Measurements from ENCODE around the gene SMAD4.
A peak's percentile ranks its signal among the peaks of the same experiment; 100 is the strongest.
"Not testable (repeated sequence)": the region's sequence is repeated elsewhere in the genome, so short reads cannot be mapped to it uniquely, and the experiment has no call there.

The SMAD4 gene

DNA sequence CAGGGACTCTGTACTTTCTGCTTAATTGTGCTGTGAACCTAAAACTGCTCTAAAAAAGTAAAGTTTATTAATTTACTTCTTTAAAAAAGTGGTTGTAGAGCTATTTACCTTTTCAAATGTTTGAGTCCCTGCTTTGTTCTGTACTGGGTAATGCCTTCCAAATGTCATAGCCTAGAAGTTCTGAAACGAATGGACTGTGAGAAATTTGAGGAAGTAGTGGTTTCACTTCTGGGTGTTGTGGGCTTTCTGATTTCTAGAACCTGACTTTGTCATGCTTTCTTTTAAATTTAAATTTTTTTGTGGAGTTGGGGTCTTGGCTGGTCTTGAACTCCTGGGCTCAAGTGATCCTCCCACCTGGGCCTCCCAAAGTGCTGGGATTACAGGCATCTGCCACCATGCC is 44.6 kb downstream of the SMAD4 start:
- peak; percentile 6 to 14 for DNase-seq

DNA sequence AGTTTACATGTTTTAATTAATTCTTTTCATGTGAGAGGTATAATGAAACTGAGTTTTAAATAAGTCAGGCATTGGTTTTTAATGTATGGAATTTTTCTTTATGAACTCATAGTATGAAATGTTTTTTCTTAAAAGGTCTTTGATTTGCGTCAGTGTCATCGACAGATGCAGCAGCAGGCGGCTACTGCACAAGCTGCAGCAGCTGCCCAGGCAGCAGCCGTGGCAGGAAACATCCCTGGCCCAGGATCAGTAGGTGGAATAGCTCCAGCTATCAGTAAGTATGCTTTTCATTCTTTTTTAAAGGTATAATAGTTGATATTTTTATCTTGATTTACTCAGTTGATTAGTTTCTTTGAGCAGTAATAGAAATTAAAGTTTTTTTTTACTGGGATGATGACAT is 46.5 kb downstream of the SMAD4 start:
- no peak for DNase-seq

DNA sequence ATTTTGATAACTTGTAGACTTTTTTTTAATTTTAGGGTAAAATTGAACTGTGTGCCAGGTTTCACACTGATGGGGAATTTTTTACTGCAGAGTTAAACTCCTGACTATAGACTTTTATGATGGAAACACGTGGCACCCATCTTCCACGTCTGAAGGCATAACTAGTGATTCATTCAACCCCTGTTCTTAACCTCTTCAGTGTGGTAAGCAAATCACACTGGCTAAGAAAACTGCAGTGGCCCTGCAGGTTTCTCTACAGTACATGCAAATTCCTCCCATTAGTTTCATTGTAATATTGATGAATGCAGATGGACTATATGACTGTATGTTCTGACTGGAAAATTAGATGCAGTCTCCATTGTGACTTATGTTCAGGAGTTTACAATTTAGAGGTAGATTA is 47.2 kb downstream of the SMAD4 start:
- DNase-seq = no peak

DNA sequence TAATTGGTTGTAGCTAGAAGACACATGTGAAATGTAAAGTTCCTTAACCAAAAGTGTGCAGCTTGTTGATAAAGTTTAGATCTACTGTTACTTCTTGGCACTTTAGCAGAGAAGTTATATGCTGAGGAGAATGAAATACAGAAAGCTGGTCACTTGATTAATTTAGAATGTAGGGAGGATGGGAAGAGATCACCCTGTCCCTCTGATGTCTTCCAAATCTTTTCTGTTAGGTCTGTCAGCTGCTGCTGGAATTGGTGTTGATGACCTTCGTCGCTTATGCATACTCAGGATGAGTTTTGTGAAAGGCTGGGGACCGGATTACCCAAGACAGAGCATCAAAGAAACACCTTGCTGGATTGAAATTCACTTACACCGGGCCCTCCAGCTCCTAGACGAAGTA is 48.0 kb downstream of the SMAD4 start:
- no peak for DNase-seq

DNA sequence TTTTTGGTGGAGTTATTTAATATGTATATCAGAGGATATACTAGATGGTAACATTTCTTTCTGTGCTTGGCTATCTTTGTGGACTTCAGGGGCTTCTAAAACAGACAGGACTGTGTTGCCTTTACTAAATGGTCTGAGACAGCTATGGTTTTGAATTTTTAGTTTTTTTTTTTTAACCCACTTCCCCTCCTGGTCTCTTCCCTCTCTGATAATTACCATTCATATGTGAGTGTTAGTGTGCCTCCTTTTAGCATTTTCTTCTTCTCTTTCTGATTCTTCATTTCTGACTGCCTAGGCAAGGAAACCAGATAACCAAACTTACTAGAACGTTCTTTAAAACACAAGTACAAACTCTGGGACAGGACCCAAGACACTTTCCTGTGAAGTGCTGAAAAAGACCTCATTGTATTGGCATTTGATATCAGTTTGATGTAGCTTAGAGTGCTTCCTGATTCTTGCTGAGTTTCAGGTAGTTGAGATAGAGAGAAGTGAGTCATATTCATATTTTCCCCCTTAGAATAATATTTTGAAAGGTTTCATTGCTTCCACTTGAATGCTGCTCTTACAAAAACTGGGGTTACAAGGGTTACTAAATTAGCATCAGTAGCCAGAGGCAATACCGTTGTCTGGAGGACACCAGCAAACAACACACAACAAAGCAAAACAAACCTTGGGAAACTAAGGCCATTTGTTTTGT is 52.7 kb downstream of the SMAD4 start:
- no peak for DNase-seq

DNA sequence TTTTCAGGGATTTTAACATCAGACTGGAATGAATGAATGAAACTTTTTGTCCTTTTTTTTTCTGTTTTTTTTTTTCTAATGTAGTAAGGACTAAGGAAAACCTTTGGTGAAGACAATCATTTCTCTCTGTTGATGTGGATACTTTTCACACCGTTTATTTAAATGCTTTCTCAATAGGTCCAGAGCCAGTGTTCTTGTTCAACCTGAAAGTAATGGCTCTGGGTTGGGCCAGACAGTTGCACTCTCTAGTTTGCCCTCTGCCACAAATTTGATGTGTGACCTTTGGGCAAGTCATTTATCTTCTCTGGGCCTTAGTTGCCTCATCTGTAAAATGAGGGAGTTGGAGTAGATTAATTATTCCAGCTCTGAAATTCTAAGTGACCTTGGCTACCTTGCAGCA is 53.4 kb downstream of the SMAD4 start:
- no peak for DNase-seq

DNA sequence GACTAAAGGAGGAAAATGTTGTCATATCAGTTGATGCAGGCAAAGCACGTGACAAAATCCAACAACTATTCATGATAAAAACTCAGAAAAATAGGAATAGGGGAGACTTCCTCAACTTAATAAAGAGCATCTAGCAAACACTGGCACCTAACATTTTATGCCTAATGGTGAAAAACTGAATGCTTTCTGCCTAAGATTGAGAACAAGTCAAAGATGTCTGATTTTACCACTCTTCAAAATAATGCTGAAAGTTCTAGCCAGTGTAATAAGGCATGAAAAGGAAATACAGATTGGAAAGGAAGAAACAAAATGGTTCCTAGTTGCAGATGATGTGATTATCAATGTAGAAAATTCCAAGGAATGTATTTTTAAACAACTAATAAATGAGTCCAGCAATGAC is 58.4 kb downstream of the SMAD4 start:
- DNase-seq = no peak

DNA sequence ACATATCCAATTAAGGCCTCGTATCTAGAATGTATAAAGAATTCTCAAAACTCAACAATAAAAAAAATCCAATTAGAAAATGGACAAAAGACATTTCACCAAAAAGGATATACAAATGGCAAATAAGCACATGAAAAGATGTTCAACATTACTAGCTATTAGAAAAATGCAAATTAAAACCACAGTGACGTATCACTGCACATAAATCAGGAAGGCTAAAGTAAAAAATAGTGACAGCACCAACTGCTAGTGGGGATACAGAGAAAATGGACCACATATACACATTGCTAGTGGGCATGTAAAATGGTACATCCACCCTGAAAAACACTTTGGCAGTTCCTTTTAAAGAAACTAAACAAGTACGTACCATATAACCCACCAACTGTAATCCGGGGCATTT is 59.7 kb downstream of the SMAD4 start:
- no peak for DNase-seq

DNA sequence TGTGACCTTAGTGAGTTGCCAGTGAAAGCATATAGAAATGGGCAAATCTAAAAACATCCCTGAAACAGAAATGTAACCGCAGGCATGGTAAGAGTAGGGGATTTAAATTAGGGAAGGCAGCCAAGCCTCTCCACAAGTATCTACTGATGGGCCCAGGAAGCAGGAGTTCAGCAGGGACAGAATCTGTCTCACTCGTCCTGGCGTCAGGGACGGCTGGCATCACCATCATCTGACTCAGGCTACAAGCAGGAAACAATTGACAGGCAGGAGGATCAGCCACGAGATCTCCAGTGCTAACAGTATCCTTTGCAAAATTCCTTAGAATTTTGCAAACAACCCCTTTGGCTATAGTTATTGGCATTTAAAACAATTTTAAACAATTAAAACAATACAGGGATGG is 61.3 kb downstream of the SMAD4 start:
- DNase-seq = no peak

DNA sequence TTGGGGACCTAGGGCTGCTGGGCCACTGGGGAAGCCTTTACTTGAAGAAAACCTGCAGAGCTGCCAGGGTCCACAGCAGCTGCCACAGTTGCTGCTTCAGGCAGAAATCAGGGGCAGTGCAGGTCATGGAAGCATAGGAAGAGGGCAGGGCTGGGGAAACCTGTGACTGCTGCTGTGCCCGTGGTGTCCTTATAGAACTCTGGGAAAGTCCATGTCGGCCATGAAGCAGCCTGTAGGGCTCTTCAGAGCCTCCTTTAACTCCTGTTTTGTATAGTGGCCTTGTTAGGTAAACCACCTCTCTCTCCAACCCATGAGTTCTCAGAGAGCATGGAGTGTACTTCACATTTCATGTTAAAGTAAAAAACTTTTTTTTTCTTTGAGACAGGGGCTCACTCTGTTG is 62.1 kb downstream of the SMAD4 start:
- no peak for DNase-seq

DNA sequence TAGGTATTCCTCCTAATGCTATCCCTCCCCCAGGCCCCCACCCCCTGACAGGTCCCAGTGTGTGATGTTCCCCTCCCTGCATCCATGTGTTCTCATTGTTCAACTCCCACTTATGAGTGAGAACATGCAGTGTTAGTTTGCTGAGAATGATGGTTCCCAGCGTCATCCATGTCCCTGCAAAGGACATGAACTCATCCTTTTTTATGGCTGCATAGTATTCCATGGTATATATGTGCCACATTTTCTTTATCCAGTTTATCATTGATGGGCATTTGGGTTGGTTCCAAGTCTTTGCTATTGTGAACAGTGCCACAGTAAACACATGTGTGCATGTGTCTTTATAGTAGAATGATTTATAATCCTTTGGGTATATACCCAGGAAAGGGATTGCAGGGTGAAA is 63.0 kb downstream of the SMAD4 start:
- DNase-seq = not testable (repeated sequence)

DNA sequence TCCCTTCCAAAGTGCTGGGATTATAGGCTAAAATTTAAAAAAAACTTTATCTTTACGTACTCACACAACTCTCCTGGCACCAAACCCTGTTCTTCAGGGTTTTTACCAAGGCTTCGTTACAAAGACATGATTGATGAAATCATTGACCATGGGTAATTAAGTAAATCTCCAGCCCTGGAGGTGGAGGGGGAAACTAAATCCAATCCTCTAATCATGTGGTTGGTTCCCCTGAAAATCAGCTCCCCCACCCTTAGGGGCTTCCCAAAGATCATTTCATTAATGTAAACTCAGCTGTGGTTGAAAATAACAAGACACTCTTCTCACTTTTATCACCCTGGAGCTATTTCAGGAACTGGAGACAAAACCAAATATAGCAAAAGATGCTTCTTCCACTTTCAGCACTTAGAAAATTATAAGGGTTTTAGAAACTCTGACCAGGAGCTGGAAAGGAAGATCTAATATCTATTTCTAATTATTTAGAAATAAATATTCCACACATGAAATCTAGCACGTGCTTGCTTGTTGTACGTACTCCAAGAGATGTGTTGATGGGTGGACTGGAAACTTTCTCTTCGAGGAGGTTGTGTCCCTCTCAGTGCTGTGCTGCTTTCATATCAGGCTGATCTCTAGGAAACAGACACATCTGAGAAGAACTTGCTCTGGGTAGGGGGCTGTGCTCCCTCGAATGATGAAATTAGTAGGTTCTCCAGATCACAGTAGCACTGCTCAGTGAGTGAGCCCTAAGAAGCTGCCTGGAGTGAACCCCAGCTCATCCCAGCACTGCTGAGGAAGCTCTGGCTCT is 67.2 kb downstream of the SMAD4 start:
- no peak for DNase-seq

DNA sequence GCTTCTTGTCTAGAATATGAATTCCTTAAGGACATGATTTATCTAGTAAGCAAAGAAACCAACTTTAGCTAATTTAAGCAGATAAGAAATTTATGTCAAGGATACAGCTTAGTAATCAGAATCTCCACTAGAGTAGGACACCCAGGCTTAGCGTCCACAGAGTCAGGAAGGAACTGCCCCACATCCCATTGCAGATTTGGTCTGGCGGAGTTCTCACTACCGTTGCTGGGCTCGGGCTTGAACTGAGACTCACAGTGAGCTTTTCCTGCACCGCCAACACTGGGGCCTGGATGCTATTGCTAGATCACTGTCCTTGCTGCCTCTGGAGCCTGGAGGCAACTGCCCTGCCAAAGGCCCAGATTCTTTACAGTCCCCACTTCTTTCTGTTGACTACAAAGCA is 68.1 kb downstream of the SMAD4 start:
- DNase-seq = no peak

DNA sequence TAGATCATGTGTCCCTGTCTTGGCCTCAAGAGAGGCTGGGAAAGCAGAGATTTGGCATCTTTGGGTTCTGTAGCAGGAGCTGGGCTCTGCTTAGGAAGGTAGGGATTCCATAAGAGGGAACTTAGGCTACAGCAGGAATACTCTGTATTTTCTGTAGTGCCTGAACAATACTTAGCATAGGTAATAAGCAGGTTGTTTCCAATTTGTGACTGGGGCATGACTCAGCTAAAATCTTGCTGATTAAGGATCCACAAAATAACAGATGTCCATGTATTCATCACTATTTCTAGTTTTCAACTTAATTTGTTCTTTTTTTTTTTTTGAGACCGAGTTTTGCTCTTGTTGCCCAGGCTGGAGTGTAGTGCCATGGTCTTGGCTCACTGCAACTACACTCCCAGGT is 68.5 kb downstream of the SMAD4 start:
- DNase-seq = no peak

DNA sequence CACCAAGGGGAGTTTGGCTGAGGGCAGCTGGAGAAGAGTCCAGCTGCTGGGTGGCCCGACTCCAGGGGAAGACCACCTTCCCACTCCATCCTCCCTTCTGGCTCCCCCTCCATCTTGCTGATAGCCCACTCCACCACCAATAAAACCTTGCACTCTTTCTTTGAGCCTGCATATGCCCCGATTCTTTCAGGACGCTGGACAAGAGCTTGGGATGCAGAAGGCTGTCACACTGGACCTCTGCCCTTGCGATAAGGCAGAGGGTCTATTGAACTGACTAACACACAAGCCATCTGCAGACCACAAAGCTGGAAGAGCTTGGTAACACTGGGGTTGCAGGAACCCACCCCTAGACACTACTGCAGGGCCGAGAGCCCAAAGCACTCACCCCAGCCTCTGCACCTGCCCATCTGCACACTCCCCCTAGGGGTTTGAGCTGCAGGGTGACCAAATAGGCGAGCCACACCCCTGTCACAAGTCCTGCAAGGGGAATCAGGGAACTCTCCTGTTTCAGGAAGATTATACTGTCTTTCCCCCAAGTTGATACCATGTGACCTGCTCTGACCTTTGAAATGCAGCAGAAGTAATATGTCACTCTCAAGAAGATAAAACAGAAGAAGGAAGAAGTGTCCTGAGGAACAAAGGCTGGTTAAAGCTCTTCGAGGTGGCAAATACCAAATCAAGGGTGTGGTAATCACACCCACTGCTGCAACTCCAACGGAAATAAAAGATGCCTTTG is 70.5 kb downstream of the SMAD4 start:
- no peak for DNase-seq

DNA sequence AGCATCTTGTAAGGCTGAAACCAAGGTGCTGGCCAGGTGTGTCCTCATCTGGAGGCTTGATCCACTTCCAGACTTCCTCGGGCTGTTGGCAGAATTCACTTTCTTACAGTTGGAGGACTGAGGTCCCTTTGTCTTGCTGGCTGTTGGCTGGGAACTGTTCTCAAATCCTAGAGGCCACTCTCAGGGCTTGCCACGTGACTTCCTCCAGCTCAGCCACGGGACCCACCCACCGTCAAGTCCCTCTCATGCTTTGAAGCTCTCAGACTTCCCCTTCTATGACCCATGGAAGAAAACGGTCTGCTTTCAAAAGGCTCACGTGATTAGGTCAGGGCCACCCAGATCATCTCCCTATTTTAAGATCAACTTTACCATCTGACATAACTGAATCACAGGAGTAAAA is 77.1 kb downstream of the SMAD4 start:
- no peak for DNase-seq

DNA sequence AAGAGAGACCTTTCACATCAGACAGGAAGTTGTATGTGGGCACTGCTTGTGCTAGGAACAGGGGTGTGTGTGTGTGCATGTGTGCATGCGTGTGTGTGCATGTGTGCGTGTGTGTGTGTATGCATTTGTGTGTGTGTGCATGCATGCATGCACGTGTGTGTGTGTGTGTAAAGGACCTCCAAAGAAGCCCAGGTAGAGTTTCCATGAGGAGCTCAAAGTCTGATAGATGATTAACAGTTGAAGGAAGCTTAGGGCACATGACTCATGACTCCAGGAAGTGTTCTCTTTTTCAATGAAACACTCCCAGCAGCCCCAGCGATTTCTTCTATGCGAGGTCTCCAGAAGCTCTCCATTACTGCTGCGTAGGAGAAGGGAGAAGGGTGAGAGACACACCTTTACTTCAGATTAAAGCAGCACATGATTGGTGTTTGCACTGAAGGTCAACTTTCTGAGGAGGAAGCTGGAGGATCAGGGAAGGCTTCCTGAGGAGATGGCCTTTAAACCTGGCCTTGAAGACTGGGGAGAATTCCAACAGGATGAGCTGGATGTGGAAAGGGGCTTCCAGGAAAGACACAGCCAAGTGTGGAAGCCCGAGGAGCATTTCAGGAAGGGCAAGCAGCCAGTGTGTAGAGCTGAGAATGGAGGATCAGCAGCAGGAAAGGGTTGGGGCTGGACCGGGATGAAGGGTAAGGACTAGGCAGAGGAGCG is 77.7 kb downstream of the SMAD4 start:
- no peak for DNase-seq

DNA sequence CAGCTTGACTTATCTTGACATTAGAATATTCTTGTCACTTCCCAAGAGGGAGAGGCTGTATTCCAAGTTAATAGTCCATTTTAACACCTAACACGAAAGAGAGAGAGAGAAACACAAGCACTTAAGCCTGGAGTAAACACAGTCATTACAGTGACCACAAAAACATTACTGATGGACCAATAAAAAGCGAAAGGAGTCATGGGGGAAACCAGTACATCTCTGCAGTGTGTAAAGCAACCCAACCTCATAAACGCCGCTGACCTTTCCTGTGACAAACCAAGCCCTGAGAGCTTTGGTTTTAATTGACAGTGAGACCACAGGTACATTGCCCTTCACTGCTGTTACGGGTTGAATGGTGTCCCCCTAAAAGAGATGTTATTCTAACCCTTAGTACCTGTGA is 78.3 kb downstream of the SMAD4 start:
- DNase-seq = no peak

DNA sequence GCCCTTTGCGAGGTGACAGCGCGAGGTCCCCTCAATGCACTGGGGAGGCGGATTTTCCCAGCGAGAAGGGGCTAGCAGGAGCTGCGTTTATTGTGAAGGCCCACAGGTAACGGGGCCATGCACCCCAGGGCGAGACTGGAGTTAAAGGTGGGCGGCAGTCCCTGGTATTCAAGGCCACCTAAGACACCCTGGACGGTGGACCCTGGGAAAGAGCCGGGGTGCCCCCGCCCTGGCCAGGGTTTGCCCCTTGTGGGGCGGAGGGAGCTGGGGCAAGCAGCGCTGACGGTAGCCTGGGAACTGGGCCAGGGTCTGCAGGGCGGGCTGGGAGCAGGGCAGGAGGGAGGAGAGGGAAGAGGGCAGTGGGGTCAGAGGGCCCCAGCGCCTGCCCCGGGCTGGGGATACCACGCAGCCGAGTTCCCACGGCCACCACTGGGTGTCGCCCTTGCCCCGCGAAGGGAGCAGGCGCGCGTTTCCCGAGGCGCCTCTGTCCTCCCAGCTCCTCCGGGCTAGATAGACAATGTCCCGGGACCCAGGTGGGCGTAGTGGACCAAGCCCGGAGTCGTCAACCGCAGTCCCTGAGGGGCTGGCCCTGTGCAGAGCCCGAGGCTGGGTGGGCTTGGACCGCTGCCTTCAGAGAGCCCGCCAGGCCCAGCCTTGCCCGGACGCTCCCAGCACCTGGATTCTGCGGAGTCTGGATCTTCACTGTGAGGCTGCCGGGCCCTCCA is 80.2 kb downstream of the SMAD4 start:
- peak in 1 of 2 experiments; percentile 14 for DNase-seq

DNA sequence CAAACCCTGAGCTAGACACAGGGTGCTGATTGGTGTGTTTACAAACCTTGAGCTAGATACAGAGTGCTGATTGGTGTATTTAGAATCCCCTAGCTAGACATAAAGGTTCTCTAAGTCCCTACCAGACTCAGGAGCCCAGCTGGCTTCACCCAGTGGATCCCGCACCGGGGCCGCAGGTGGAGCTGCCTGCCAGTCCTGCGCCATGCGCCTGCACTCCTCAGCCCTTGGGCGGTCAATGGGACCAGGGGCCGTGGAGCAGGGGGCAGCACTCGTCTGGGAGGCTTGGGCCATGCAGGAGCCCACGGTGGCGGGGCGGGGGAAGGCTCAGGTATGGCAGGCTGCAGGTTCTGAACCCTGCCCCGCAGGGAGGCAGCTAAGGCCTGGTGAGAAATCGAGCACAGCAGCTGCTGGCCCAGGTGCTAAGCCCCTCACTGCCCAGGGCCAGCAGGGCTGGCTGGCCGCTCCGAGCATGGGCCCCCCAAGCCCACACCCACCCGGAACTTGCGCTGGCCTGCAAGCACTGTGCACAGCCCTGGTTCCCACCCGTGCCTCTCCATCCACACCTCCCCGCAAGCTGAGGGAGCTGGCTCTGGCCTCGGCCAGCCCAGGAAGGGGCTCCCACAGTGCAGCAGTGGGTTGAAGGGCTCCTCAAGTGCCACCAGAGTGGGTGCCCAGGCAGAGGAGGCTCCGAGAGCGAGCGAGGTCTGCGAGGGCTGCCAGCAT is 81.8 kb downstream of the SMAD4 start:
- DNase-seq = not testable (repeated sequence)

DNA sequence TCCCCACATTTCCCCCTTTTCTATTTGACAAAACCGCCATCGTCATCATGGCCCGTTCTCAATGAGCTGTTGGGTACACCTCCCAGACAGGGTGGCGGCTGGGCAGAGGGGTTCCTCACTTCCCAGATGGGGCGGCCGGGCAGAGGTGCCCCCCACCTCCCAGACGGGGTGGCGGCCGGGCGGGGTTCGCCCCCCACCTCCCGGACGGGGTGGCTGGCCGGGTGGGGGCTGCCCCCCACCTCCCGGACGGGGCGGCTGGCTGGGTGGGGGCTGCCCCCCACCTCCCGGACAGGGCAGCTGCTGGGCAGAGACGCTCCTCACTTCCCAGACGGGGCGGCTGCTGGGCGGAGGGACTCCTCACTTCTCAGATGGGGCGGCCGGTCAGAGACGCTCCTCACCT is 87.0 kb downstream of the SMAD4 start:
- not testable (repeated sequence) for DNase-seq

DNA sequence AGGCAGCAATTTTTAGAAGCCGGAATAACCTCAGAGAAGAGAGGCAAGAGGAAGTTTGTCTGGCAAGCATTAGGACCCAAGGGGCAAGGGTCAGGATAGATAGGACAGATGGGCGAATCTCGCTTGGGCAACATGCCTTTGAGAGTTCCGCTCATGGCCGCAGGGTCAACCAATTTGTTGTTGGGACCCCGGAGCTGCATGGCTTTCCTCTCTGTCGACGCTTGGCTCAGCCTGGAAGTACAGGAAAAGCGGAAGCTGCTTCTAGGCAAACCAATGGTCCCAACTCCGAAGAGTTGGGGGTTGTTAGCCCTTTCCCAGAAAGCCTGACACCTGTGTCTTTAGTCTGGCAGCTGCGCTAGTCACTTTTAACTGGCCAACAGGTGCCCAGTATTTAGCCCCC is 89.5 kb downstream of the SMAD4 start:
- not testable (repeated sequence) for DNase-seq
